Stimulated activated CD8-positive, alpha-beta memory T cell treated with anti-CD3 and anti-CD28 coated beads, Interleukin-2, amount 100 ng/mL, for 1 hour (primary cell): Measurements from ENCODE around the gene LGR5.
"Not testable (repeated sequence)": the region's sequence is repeated elsewhere in the genome, so short reads cannot be mapped to it uniquely, and the experiment has no call there.

Experiments used
- DNase-seq, 2 donors: peaks; one replicate each; pipeline ENCODE4 v3.0.0-alpha.2; 2020; ENCODE audit warnings: low read depth in 2 of 2

Gene LGR5

GRCh38 chr12:71474791-71475190 lies 35.2 kb downstream of the LGR5 start:
- DNase-seq = no peak

- DNase-seq = no peak
Observed at GRCh38 chr12:71475280-71475679, 35.7 kb downstream of the LGR5 start.

- no peak for DNase-seq
Observed at GRCh38 chr12:71476513-71476912, 36.9 kb downstream of the LGR5 start.

- no peak for DNase-seq
Observed at GRCh38 chr12:71477609-71478008, 38.0 kb downstream of the LGR5 start.

GRCh38 chr12:71478270-71478669 lies 38.7 kb downstream of the LGR5 start:
- no peak for DNase-seq

- no peak for DNase-seq
Observed at GRCh38 chr12:71484272-71484905, 44.8 kb downstream of the LGR5 start.

GRCh38 chr12:71490844-71491243 lies 51.2 kb downstream of the LGR5 start:
- not testable (repeated sequence) for DNase-seq

- DNase-seq = no peak
Observed at GRCh38 chr12:71492604-71493003, 53.0 kb downstream of the LGR5 start.

- no peak for DNase-seq
Observed at GRCh38 chr12:71499834-71500233, 60.2 kb downstream of the LGR5 start.

GRCh38 chr12:71503579-71504391 lies 64.2 kb downstream of the LGR5 start:
- no peak for DNase-seq

GRCh38 chr12:71504476-71504875 lies 64.9 kb downstream of the LGR5 start:
- no peak for DNase-seq

GRCh38 chr12:71509705-71510104 lies 70.1 kb downstream of the LGR5 start:
- no peak for DNase-seq

- DNase-seq = no peak
Observed at GRCh38 chr12:71517145-71517846, 77.7 kb downstream of the LGR5 start.

GRCh38 chr12:71521125-71521524 lies 81.5 kb downstream of the LGR5 start:
- no peak for DNase-seq

- DNase-seq = no peak
Observed at GRCh38 chr12:71524626-71525025, 85.0 kb downstream of the LGR5 start.

GRCh38 chr12:71533703-71534102 lies 94.1 kb downstream of the LGR5 start:
- no peak for DNase-seq

GRCh38 chr12:71536279-71536938 lies 96.8 kb downstream of the LGR5 start:
- no peak for DNase-seq

- no peak for DNase-seq
Observed at GRCh38 chr12:71536939-71537622, 97.5 kb downstream of the LGR5 start.

- DNase-seq = no peak
Observed at GRCh38 chr12:71538807-71539206, 99.2 kb downstream of the LGR5 start.

- no peak for DNase-seq
Observed at GRCh38 chr12:71541583-71541982, 102.0 kb downstream of the LGR5 start.

GRCh38 chr12:71546322-71546861 lies 106.8 kb downstream of the LGR5 start:
- DNase-seq = no peak
